SK-N-MC (cell line): ENCODE data around the gene PRR33.

Source experiments
- EZH2 ChIP-seq: fragments of 200-600 bp; sonication (generic); IDR thresholded peaks from one replicate; pipeline ENCODE4 v1.6.1; 2017; ENCODE audit warnings: antibody characterized with exemption
- POLR2AphosphoS5 ChIP-seq: IDR thresholded peaks from 2 replicates; pipeline ENCODE4 v1.6.1; 2012; ENCODE audit warnings: mild to moderate bottlenecking, low read depth, low read length, borderline replicate concordance

- TF ChIP-seq POLR2AphosphoS5 (no peak), EZH2 (no peak)
These were observed 47.9 kb downstream of the PRR33 start for GRCh38 chr11:1843796-1844195.
